Common myeloid progenitor, CD34-positive (primary cell): ENCODE measurements around the gene NCMAP.

Experiments used
- CTCF ChIA-PET: fragments of 350-600 bp; sonication (Branson Sonifier 250); formaldehyde crosslinking; loops from one replicate; lab custom pipeline; 2021; ENCODE audit warnings: antibody characterized with exemption; lab: Charles Lee
- POLR2A ChIA-PET: fragments of 350-600 bp; sonication (Branson Sonifier 250); formaldehyde crosslinking; loops from one replicate; lab custom pipeline; 2021; ENCODE audit warnings: antibody characterized with exemption; lab: Charles Lee
- DNase-seq, 3 donors: peaks; one replicate each; pipeline versions ENCODE4 v3.0.0 to v3.0.0-alpha.2; 2013
- H3K27ac ChIP-seq, 2 experiments: 1 replicate in 1 of 2; 2 replicates in 1 of 2; pipeline ENCODE4 v1.7.0; 2013; ENCODE audit warnings: inconsistent platforms in 2 of 2, low read length in 2 of 2, mild to moderate bottlenecking in 2 of 2, low read depth in 1 of 2, moderate library complexity in 1 of 2; ENCODE audit not compliant: severe bottlenecking in 2 of 2, insufficient read depth in 1 of 2, poor library complexity in 1 of 2
- H3K27me3 ChIP-seq, 5 experiments: replicated peaks in 2 of 5; 1 replicate in 3 of 5; 2 replicates in 2 of 5; pipeline versions ENCODE4 v1.6.1 to v1.7.0; 2013; ENCODE audit warnings: low read length in 4 of 5, mild to moderate bottlenecking in 2 of 5, moderate library complexity in 2 of 5, inconsistent platforms in 1 of 5; ENCODE audit not compliant: insufficient read depth in 5 of 5, control insufficient read depth in 4 of 5
- H3K36me3 ChIP-seq, 4 experiments: 1 replicate in 2 of 4; 2 replicates in 2 of 4; pipeline versions ENCODE4 v1.6.1 to v1.7.0; 2013; ENCODE audit warnings: low read length in 3 of 4, control low read depth in 1 of 4, mild to moderate bottlenecking in 1 of 4; ENCODE audit not compliant: control insufficient read depth in 4 of 4, insufficient read depth in 4 of 4
- H3K4me1 ChIP-seq, 4 experiments: 1 replicate in 3 of 4; 2 replicates in 1 of 4; pipeline versions ENCODE4 v1.6.1 to v1.7.1; 2013; ENCODE audit warnings: low read length in 3 of 4, mild to moderate bottlenecking in 3 of 4, control low read depth in 1 of 4, inconsistent platforms in 1 of 4, moderate library complexity in 1 of 4; ENCODE audit not compliant: control insufficient read depth in 4 of 4, insufficient read depth in 4 of 4; ENCODE audit errors: control extremely low read depth in 1 of 4
- H3K4me3 ChIP-seq, 7 experiments: 1 replicate in 4 of 7; 2 replicates in 3 of 7; pipeline versions ENCODE4 v1.5.1 to v1.7.0; 2013; ENCODE audit warnings: mild to moderate bottlenecking in 7 of 7, low read length in 6 of 7, moderate library complexity in 6 of 7, inconsistent platforms in 2 of 7, low read depth in 2 of 7, control low read depth in 1 of 7; ENCODE audit not compliant: insufficient read depth in 4 of 7, control insufficient read depth in 1 of 7; ENCODE audit errors: extremely low read depth in 1 of 7
- H3K9me3 ChIP-seq, 5 experiments: 1 replicate in 4 of 5; 2 replicates in 1 of 5; pipeline versions ENCODE4 v1.6.1 to v1.7.1; 2013; ENCODE audit warnings: low read length in 4 of 5, mild to moderate bottlenecking in 2 of 5, inconsistent platforms in 1 of 5, low read depth in 1 of 5, moderate library complexity in 1 of 5; ENCODE audit not compliant: control insufficient read depth in 4 of 5, insufficient read depth in 2 of 5; ENCODE audit errors: control extremely low read depth in 1 of 5
- WGBS: methylation state at CpG from one replicate; pipeline ENCODE4 v1.1.5; 2013; ENCODE audit not compliant: insufficient coverage; 5-methylcytosine and 5-hydroxymethylcytosine counted together

NCMAP gene

DNA sequence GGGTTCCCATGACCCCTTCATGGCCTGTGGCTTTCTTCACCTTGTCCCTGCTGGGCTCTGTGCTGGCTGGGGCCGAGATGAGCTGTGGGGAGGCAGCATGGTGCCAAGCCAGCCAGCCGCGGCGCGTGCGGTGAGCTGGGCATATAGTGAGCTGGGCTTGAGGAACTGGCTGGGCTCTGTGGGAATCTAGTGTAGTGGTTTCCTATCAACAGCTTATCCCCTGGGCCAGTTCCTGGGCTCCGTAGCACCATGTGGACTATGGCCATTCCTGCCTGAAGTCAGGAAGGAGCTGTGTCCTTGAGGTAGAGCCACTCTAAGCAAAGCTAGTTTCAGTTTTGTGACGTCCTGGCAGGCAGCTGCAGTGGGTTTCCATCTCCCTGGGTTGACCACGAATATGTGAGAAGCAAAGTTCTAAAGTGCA lies 1.8 kb downstream of the NCMAP start:
- CTCF ChIA-PET = interaction anchor here (0.5 to 1.2 kb wide), 3 partner anchors 29 to 51 kb away, joined by 3 to 6 read pairs (median 4); no protein-coding TSS in a partner anchor
- Histone ChIP-seq H3K4me1 (peaks cover 0 to 26% (median 16%) of the 10 kb centered on the region in 4 experiments), H3K4me3 (no peak overlapping the region), H3K27me3 (peaks cover 0 to 11% (median 9%) of the 10 kb centered on the region in 5 experiments), H3K9me3 (no peaks in the 10 kb centered on the region), H3K36me3 (no peaks in the 10 kb centered on the region), H3K27ac (no peak overlapping the region)
- DNase-seq = peak in 1 of 3 donors; percentile 33
- POLR2A ChIA-PET = no interaction called here
- 76% methylated on average over 9 of the region's 9 CpGs for WGBS

DNA sequence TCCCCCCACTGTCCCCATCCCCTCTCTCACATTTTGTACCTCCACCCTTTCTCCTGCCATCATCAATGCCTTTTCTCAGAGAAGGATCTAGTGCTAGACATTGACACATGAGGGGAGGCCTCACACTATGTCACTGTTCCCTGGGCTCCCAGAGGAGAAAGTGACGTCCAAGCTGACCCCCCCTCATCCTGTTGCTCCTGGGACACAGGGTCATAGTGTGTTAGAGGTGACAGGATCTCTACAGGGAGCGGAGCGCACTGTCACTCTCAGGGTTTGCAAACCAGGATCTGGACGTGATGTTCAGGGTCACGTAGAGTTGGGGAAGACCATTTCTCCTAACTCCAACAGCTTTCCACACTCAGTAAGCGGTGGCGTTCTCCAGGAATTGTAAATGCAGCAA lies 2.6 kb downstream of the NCMAP start:
- Histone ChIP-seq H3K36me3 (no peaks in the 10 kb centered on the region), H3K4me1 (peaks cover 0 to 26% (median 16%) of the 10 kb centered on the region in 4 experiments), H3K9me3 (no peaks in the 10 kb centered on the region), H3K4me3 (no peak overlapping the region), H3K27me3 (peaks cover 0 to 11% (median 9%) of the 10 kb centered on the region in 5 experiments), H3K27ac (no peak overlapping the region)
- CTCF ChIA-PET = interaction anchor here (0.7 to 1.2 kb wide), 2 partner anchors 29 to 52 kb away, joined by 3 to 6 read pairs; no protein-coding TSS in a partner anchor
- no peak for DNase-seq
- POLR2A ChIA-PET = no interaction called here
- 100% methylated on average over 4 of the region's 7 CpGs for WGBS

DNA sequence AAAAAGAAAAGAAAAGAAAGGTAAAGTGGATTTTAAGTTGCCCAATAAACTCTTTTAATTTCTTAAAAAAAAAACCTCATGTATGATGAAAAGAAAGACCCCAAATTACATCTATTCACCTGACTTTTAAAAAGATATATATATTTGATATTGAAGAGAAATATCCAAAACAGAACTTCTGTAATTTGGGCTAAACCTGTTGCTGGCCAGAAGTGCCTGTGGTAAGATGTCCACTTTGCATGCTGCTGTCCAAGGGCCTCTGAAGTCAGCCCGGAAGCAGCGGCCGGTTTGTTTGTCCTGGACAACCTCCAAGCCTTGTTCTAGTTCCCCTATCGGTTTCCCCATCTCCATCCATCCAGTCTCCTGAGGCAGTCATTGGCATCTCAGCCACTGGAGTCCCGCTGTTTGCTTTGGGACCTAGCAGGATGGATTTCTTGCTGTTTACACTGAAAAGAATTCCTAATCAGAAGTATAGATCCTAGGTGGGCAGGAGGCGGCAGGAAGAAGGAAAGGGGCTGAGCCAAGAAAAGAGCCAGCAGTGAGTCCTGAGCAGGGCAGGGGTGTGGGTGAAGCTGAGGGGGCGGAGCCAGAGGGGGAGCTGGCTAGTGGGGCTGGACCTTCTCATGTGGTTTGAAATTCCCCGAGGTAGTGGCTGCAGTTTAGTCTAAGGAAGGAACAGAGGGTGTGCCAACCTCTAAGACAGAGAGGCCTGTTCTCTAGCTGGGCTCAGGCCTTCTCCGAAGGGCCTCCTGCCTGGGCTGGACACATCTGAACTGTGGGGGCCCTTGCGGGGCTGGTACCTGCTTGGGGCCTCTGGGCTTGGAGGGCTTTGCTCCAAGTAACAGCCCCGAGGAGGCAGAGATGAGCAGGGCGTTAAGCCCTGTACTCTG lies 3.3 kb downstream of the NCMAP start:
- CTCF ChIA-PET = interaction anchor here (0.7 to 1.2 kb wide), 3 partner anchors 9 to 28 kb away, joined by 3 to 6 read pairs (median 3); no protein-coding TSS in a partner anchor
- no peaks in the 10 kb centered on the region for H3K36me3 ChIP-seq
- POLR2A ChIA-PET = no interaction called here
- peaks cover 0 to 26% (median 16%) of the 10 kb centered on the region in 4 experiments for H3K4me1 ChIP-seq
- 40% methylated on average over 12 of the region's 12 CpGs for WGBS
- H3K27me3 ChIP-seq = peaks cover 0 to 11% (median 9%) of the 10 kb centered on the region in 5 experiments
- H3K27ac ChIP-seq = no peak overlapping the region
- H3K4me3 ChIP-seq = no peak overlapping the region
- H3K9me3 ChIP-seq = no peaks in the 10 kb centered on the region
- peak in 1 of 3 donors; percentile 36 for DNase-seq

DNA sequence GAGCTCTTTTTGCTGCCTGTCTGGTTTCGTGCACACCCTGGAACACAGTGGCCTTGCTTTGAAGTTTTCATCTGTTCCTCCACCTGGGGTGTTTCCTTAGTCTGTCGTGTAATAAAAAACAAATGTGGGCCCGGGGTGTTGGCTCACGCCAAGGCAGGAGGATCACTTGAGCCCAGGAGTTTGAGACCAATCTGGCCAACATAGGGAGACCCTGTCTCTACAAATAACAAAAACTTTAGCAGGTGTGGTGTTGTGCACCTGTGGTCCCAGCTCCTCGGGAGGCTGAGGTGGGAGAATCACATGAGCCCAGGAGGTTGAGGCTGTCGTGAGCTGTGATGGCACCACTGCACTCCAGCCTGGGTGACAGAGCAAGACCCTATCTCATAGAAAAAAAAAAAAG lies 4.5 kb downstream of the NCMAP start:
- no peak overlapping the region for H3K4me3 ChIP-seq
- WGBS = over 99% methylated on average over 6 of the region's 6 CpGs
- ChIA-PET POLR2A (no interaction called here), CTCF (interaction anchor here (0.8 to 3.8 kb wide), 4 partner anchors 19 to 26 kb away, joined by 3 to 20 read pairs (median 5); no protein-coding TSS in a partner anchor)
- DNase-seq = no peak
- no peaks in the 10 kb centered on the region for H3K36me3 ChIP-seq
- H3K9me3 ChIP-seq = no peaks in the 10 kb centered on the region
- H3K27me3 ChIP-seq = peaks cover 0 to 11% (median 9%) of the 10 kb centered on the region in 5 experiments
- H3K4me1 ChIP-seq = peaks cover 0 to 25% (median 15%) of the 10 kb centered on the region in 4 experiments
- H3K27ac ChIP-seq = no peak overlapping the region

DNA sequence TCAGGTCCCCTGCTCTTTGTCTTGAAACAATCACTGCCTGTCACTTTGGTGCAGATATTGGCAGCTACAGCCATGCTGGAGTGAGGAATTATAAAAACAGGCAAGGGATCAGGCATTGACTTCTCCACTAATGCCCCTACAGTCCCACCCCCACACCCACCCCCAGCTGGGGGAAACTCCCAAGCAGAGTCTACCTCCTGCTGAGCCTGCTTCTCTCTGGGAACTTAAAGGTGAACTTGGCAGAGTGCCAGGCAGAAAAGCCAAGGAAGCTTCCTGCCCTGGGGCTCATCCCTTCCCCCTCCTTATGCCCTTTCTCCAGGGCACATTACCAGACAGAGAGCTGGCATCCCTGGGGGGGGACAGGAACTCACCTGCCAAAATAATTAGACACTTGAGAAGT lies 6.7 kb downstream of the NCMAP start:
- Histone ChIP-seq H3K4me1 (peaks cover 0 to 18% (median 10%) of the 10 kb centered on the region in 4 experiments), H3K36me3 (no peaks in the 10 kb centered on the region), H3K27ac (no peak overlapping the region), H3K27me3 (peaks cover 0 to 3% (median 0%) of the 10 kb centered on the region in 5 experiments), H3K4me3 (no peak overlapping the region), H3K9me3 (no peaks in the 10 kb centered on the region)
- DNase-seq = no peak
- CTCF ChIA-PET = interaction anchor here (1.5 to 3.8 kb wide), 4 partner anchors 8 to 24 kb away, joined by 3 to 20 read pairs (median 7); no protein-coding TSS in a partner anchor
- POLR2A ChIA-PET = no interaction called here

DNA sequence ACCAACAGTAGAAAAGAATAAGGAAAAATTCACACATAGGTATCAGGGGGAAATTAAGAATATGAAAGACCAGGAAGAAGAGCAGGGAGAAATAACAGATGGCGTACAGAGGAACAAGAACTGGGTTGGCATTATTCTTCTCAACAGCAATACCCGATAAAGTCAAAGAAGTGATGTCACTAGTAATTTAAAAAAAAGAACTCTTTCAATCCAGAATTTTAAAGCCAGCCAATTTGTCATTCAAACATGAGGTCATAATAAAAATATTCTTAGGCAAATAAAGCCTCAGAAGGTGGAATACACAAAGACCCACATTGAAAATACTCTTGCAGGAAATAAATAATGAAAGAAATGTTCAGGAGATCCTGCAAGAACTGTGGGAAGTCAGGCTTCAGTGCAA lies 8.8 kb downstream of the NCMAP start:
- CTCF ChIA-PET = interaction anchor here (1.0 to 2.5 kb wide), 2 partner anchors 12 to 22 kb away, joined by 3 to 8 read pairs; no protein-coding TSS in a partner anchor
- no peak for DNase-seq
- H3K27me3 ChIP-seq = no peaks in the 10 kb centered on the region
- no peaks in the 10 kb centered on the region for H3K9me3 ChIP-seq
- no peaks in the 10 kb centered on the region for H3K36me3 ChIP-seq
- WGBS = 100% methylated on average over 1 of the region's 2 CpGs
- H3K4me3 ChIP-seq = no peak overlapping the region
- H3K27ac ChIP-seq = no peak overlapping the region
- peaks cover 0 to 17% (median 13%) of the 10 kb centered on the region in 4 experiments for H3K4me1 ChIP-seq
- POLR2A ChIA-PET = no interaction called here
